GM12872 (cell line): ENCODE data around the gene FAM120AOS.

Experiments
- CTCF ChIP-seq: IDR thresholded peaks from 3 replicates; pipeline ENCODE4 v1.5.1; 2011; ENCODE audit warnings: low read depth, mild to moderate bottlenecking, low read length, moderate library complexity; ENCODE audit not compliant: insufficient read depth

The FAM120AOS gene

GRCh38 chr9:93460689-93461413 lies 7.5 kb upstream of the FAM120AOS start:
- TF ChIP-seq CTCF, result no peak

GRCh38 chr9:93459432-93459847 lies 6.1 kb upstream of the FAM120AOS start:
- TF ChIP-seq CTCF, result no peak

- no peak for TF ChIP-seq CTCF
Observed at GRCh38 chr9:93458712-93459111, 5.3 kb upstream of the FAM120AOS start.

- no peak for TF ChIP-seq CTCF
Observed at GRCh38 chr9:93457006-93457405, 3.6 kb upstream of the FAM120AOS start.

GRCh38 chr9:93456504-93456903 lies 3.1 kb upstream of the FAM120AOS start:
- TF ChIP-seq CTCF, result no peak

GRCh38 chr9:93456022-93456421 lies 2.6 kb upstream of the FAM120AOS start:
- no peak for TF ChIP-seq CTCF

- no peak for TF ChIP-seq CTCF
Observed at GRCh38 chr9:93452710-93453046, 703 bp downstream of the FAM120AOS start.
